HepG2 (cell line): ENCODE data around the gene ACTN1. TPM values are rescaled to one million over a fixed set of nuclear protein-coding genes. Genes with fewer than 3 reads are reported as not detected.

Experiments
- FOXJ3 ChIP-seq: sonication (generic); formaldehyde crosslinking; IDR thresholded peaks from 2 replicates; pipeline ENCODE4 v1.4.0; 2020; ENCODE audit warnings: missing genetic modification reagents, mild to moderate bottlenecking, borderline replicate concordance
- HMG20B ChIP-seq: conservative IDR thresholded peaks from 2 replicates; pipeline ENCODE4 v1.6.1; 2016; ENCODE audit warnings: missing genetic modification reagents, missing compliant biosample characterization
- HNRNPUL1 ChIP-seq: fragments of 200-400 bp; formaldehyde crosslinking; IDR thresholded peaks from 2 replicates; pipeline ENCODE4 v1.6.1; 2017; ENCODE audit warnings: low read depth, mild to moderate bottlenecking, low read length, moderate library complexity
- JARID2 ChIP-seq: sonication (generic); formaldehyde crosslinking; IDR thresholded peaks from 2 replicates; pipeline ENCODE4 v1.8.1; 2023; ENCODE audit warnings: missing genetic modification reagents, inconsistent platforms; ENCODE audit not compliant: insufficient replicate concordance
- MED1 ChIP-seq: sonication (generic); formaldehyde crosslinking; IDR thresholded peaks from 2 replicates; pipeline ENCODE4 v1.4.0; 2020; ENCODE audit warnings: missing genetic modification reagents
- PAX8 ChIP-seq: sonication (generic); formaldehyde crosslinking; IDR thresholded peaks from 2 replicates; pipeline ENCODE4 v1.8.0; 2022; ENCODE audit warnings: mild to moderate bottlenecking, missing genetic modification reagents, borderline replicate concordance
- REST ChIP-seq, 2 experiments: IDR thresholded peaks; 2 replicates each; pipeline ENCODE4 v1.6.1; 2011 to 2012; ENCODE audit warnings: low read length in 2 of 2, borderline replicate concordance in 1 of 2, low read depth in 1 of 2, mild to moderate bottlenecking in 1 of 2, moderate library complexity in 1 of 2
- SKIL ChIP-seq: sonication (generic); formaldehyde crosslinking; IDR thresholded peaks from 2 replicates; pipeline ENCODE4 v1.8.0; 2022; ENCODE audit warnings: missing genetic modification reagents, mild to moderate bottlenecking, moderate library complexity, borderline replicate concordance
- SMAD1 ChIP-seq: sonication (generic); formaldehyde crosslinking; IDR thresholded peaks from 2 replicates; pipeline ENCODE4 v1.4.0; 2020; ENCODE audit warnings: missing genetic modification reagents, low read depth, mild to moderate bottlenecking, borderline replicate concordance
- TEAD3 ChIP-seq: optimal IDR thresholded peaks from 2 replicates; pipeline ENCODE3; 2016; ENCODE audit warnings: borderline replicate concordance
- ZIK1 ChIP-seq: sonication (generic); formaldehyde crosslinking; IDR thresholded peaks from 2 replicates; pipeline ENCODE4 v1.5.0; 2020; ENCODE audit warnings: mild to moderate bottlenecking, low read depth, missing genetic modification reagents, borderline replicate concordance
- ZNF232 ChIP-seq: sonication (generic); formaldehyde crosslinking; IDR thresholded peaks from 2 replicates; pipeline ENCODE4 v1.4.0; 2020; ENCODE audit warnings: missing genetic modification reagents, borderline replicate concordance
- ZNF362 ChIP-seq: sonication (generic); formaldehyde crosslinking; IDR thresholded peaks from 2 replicates; pipeline ENCODE4 v1.4.0; 2020; ENCODE audit warnings: missing genetic modification reagents, mild to moderate bottlenecking, borderline replicate concordance
- ZSCAN31 ChIP-seq: sonication (generic); formaldehyde crosslinking; IDR thresholded peaks from 2 replicates; pipeline ENCODE4 v1.5.0; 2020; ENCODE audit warnings: low read depth, mild to moderate bottlenecking, missing genetic modification reagents
- polyA plus RNA-seq, 8 experiments: library from polyadenylated mRNA; depleted of rRNA in 3 of 8; stranded (reverse) in 7 of 8; unstranded in 1 of 8; fragments of >200 nt; fragmentation: Illumina TruSeq in 4 of 8; extraction: Trizol in 4 of 8; gene quantifications; 2 replicates each; pipeline versions ENCODE4 v1.2.1 to v1.2.3, GENCODE V29; 2011 to 2016; ENCODE audit warnings: low read depth in 4 of 8, missing spikeins in 1 of 8, mixed read lengths in 1 of 8; ENCODE audit not compliant: insufficient read depth in 1 of 8
- total RNA-seq, 5 experiments: library from RNA; depleted of rRNA; stranded (reverse); fragments of >200 nt; fragmentation: Illumina TruSeq; extraction: Trizol; gene quantifications; 2 replicates each; pipeline ENCODE4 v1.2.3, GENCODE V29; 2016; ENCODE audit warnings: low read depth in 1 of 5
- TF ChIP-seq, protein P1 (sequence below): sonication (generic); formaldehyde crosslinking; IDR thresholded peaks from 2 replicates; pipeline ENCODE4 v1.5.0; 2020; ENCODE audit warnings: mild to moderate bottlenecking, missing genetic modification reagents, moderate library complexity
- TF ChIP-seq, protein P2 (sequence below): sonication (generic); formaldehyde crosslinking; IDR thresholded peaks from 2 replicates; pipeline ENCODE4 v1.5.0; 2020; ENCODE audit warnings: mild to moderate bottlenecking, missing genetic modification reagents
- TF ChIP-seq, protein P3 (sequence below): IDR thresholded peaks from 2 replicates; pipeline ENCODE4 v1.6.1; 2016; ENCODE audit warnings: low read depth, borderline replicate concordance

ACTN1 gene
- total and polyA plus RNA-seq, 2 of the 13 experiments (the other 11 are each of a cell fraction or from before 2014, with no cell fraction given): 58.6 to 162 TPM

DNA sequence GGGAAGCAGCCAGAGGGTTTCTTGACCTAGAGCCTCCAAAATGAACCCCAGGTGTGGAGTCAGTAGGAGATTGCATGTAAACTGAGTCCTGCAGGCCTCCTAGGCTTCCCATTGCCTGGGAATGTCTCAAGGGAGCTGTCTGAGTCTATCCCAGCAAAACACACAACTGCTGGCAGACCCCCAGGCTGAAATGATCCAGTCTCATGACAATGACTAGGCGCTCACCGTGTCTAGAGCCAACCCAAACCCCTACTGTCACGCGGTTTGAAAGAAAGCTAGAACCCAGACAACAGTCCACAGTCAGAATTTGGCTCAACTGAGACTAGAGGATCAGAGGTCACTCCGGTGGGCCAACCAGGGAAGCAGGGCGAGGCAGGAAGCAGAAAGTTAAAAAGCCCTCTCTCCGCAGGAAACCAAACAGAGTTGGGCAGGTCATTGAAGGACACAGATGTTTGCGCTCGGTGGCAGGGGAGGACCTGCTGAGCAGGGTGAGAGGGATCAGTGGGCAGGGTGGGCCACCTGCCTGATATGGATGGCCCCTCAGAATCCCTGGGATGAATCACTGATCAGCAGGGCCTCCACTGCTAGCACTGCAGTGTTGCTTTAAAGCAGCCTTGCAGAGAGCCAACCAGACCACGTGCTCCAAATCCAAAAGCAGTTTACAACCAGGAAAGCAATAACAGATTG lies 23.8 kb downstream of the ACTN1 start (continued):
- TF ChIP-seq, protein P1, sequence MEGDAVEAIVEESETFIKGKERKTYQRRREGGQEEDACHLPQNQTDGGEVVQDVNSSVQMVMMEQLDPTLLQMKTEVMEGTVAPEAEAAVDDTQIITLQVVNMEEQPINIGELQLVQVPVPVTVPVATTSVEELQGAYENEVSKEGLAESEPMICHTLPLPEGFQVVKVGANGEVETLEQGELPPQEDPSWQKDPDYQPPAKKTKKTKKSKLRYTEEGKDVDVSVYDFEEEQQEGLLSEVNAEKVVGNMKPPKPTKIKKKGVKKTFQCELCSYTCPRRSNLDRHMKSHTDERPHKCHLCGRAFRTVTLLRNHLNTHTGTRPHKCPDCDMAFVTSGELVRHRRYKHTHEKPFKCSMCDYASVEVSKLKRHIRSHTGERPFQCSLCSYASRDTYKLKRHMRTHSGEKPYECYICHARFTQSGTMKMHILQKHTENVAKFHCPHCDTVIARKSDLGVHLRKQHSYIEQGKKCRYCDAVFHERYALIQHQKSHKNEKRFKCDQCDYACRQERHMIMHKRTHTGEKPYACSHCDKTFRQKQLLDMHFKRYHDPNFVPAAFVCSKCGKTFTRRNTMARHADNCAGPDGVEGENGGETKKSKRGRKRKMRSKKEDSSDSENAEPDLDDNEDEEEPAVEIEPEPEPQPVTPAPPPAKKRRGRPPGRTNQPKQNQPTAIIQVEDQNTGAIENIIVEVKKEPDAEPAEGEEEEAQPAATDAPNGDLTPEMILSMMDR (CRISPR knock-in tag): peak; percentile 32
- TF ChIP-seq ZSCAN31 (CRISPR knock-in tag) (no peak; the same call in 1 of the 2 replicates), HNRNPUL1 (no peak), FOXJ3 (peak; percentile 70; the same call in 1 of the 2 replicates), ZNF232 (CRISPR knock-in tag) (peak; percentile 48; the same call in 1 of the 2 replicates), REST (IDR thresholded peaks at IDR 0.05; ENCODE audit: borderline replicate concordance in 1 of 2, low read depth in 1 of 2, low read length in 2 of 2) (peak in 1 of 2 experiments; percentile 2; a peak in 1 of 4 replicates), HMG20B (CRISPR knock-in tag) (peak; percentile 25), JARID2 (CRISPR knock-in tag) (no peak), PAX8 (CRISPR knock-in tag) (no peak), ZIK1 (CRISPR knock-in tag) (no peak), ZNF362 (CRISPR knock-in tag) (peak; percentile 64; the same call in 1 of the 2 replicates), SMAD1 (CRISPR knock-in tag) (no peak; the same call in 1 of the 2 replicates), MED1 (CRISPR knock-in tag) (peak; percentile 98), SKIL (CRISPR knock-in tag) (peak; percentile 94), TEAD3 (CRISPR knock-in tag) (peak; percentile 40)
- TF ChIP-seq, protein P2, sequence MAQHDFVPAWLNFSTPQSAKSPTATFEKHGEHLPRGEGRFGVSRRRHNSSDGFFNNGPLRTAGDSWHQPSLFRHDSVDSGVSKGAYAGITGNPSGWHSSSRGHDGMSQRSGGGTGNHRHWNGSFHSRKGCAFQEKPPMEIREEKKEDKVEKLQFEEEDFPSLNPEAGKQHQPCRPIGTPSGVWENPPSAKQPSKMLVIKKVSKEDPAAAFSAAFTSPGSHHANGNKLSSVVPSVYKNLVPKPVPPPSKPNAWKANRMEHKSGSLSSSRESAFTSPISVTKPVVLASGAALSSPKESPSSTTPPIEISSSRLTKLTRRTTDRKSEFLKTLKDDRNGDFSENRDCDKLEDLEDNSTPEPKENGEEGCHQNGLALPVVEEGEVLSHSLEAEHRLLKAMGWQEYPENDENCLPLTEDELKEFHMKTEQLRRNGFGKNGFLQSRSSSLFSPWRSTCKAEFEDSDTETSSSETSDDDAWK (CRISPR knock-in tag): no peak
- TF ChIP-seq, protein P3, sequence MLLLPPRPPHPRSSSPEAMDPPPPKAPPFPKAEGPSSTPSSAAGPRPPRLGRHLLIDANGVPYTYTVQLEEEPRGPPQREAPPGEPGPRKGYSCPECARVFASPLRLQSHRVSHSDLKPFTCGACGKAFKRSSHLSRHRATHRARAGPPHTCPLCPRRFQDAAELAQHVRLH (CRISPR knock-in tag): peak; percentile 62; the same call in 1 of the 2 replicates
